ENCODE results near the gene SOWAHC. TPM values are rescaled to one million over a fixed set of nuclear protein-coding genes. Genes with fewer than 3 reads are reported as not detected.
"Not testable (repeated sequence)": the region's sequence is repeated elsewhere in the genome, so short reads cannot be mapped to it uniquely, and the experiment has no call there.

Gene SOWAHC
- total RNA-seq, 1 donor from 2014 or later: 19.9 TPM

DNA sequence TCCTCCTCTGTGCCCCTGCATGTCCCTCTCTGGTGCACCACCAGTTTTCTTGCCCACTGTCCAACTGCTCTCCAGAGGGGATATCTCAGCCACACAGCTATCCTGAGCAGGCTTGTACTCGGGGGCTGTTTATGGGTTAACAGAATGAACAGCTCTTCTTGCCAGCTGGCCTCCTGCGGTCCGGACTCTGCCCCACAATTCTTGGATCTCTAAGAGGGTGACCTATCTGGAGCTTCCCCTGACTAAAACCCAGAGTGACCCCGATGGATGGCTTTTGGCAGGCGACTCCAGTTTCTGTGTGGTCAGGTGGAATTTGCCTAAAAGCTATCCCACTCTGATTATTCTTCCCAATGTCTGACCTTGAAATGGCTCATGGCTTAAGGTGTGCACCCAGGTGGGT lies 9.1 kb downstream of the SOWAHC start:
- H3K4me3 ChIP-seq: no peak overlapping the region
- no peaks in the 10 kb centered on the region for H3K4me1 ChIP-seq
- no peak for ATAC-seq
- no peaks in the 10 kb centered on the region for H3K27me3 ChIP-seq
- no peaks in the 10 kb centered on the region for H3K9me3 ChIP-seq
- no peak for DNase-seq
- H3K27ac ChIP-seq: no peak overlapping the region
- intact Hi-C loops (cut with DNase I): no loop called here
- TF ChIP-seq, protein P1, sequence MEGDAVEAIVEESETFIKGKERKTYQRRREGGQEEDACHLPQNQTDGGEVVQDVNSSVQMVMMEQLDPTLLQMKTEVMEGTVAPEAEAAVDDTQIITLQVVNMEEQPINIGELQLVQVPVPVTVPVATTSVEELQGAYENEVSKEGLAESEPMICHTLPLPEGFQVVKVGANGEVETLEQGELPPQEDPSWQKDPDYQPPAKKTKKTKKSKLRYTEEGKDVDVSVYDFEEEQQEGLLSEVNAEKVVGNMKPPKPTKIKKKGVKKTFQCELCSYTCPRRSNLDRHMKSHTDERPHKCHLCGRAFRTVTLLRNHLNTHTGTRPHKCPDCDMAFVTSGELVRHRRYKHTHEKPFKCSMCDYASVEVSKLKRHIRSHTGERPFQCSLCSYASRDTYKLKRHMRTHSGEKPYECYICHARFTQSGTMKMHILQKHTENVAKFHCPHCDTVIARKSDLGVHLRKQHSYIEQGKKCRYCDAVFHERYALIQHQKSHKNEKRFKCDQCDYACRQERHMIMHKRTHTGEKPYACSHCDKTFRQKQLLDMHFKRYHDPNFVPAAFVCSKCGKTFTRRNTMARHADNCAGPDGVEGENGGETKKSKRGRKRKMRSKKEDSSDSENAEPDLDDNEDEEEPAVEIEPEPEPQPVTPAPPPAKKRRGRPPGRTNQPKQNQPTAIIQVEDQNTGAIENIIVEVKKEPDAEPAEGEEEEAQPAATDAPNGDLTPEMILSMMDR (IDR thresholded peaks at IDR 0.05): no peak
- peaks cover 4% of the 10 kb centered on the region for H3K36me3 ChIP-seq

DNA sequence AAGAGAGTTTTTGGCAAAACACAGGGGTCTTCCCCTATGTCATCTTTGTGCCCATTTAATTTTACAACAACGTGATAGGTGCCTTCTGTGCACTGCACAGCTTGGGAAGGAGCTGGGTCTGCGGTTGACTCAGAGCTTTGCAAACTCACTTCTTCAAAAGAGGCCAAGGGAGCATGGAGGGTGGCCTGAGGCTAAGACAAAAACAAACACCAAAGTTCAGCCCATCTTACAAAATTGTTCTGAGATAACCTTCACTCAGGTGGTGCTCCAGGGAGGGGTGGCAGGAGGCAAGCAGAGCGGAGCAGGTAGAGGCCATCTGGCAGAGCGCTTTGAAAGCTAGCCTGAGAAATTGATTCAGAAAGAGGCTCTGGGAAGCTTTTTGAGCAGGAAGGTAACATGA lies 9.8 kb downstream of the SOWAHC start:
- Histone ChIP-seq H3K36me3 (peaks cover 2% of the 10 kb centered on the region), H3K9me3 (no peaks in the 10 kb centered on the region), H3K4me1 (no peaks in the 10 kb centered on the region), H3K4me3 (no peak overlapping the region), H3K27ac (no peak overlapping the region), H3K27me3 (no peaks in the 10 kb centered on the region)
- no peak for DNase-seq
- ATAC-seq: no peak
- TF ChIP-seq, protein P1 (IDR thresholded peaks at IDR 0.05): no peak
- intact Hi-C loops (cut with DNase I): no loop called here

DNA sequence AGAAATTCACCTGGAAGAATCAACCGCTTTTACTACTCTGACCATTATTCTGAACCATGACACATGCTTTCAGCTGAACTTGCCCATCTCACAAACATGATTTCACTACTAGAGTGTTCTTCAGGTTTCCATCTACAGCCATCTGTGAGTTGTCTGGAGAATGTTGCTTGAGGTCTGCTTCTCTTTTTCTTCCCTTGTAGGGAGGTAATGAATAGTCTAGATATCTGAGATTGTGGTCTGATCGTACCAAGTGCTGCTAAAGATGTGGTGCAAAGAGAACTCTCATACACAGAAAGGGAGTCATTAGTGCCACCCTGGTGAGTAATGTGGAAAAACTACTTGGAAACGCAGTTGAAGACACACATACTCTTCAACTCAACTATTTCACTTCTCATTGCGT lies 10.2 kb downstream of the SOWAHC start:
- ATAC-seq (no peak), DNase-seq (no peak)
- Histone ChIP-seq H3K27ac (no peak overlapping the region), H3K27me3 (no peaks in the 10 kb centered on the region), H3K36me3 (no peaks in the 10 kb centered on the region), H3K9me3 (no peaks in the 10 kb centered on the region), H3K4me3 (no peak overlapping the region), H3K4me1 (no peaks in the 10 kb centered on the region)
- TF ChIP-seq, protein P1 (IDR thresholded peaks at IDR 0.05): no peak
- intact Hi-C loops (cut with DNase I): no loop called here

DNA sequence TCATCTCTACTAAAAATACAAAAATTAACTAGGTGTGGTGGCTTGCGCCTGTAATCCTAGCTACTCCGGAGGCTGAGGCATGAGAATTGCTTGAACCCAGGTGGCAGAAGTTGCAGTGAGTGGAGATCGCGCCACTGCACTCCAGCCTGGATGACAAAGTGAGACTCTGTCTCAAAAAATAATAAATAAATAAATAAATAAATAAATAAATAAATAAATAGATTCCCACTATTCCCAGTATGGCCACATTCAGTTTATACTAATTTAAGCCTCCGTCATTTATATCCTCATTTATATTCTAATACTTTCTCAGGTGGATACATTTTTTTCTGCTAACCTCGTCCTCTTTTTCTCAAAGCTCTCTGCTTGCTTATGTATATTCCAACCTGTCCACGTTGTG lies 14.2 kb downstream of the SOWAHC start:
- H3K27me3 ChIP-seq; DNase-seq; H3K27ac ChIP-seq; H3K36me3 ChIP-seq; H3K4me3 ChIP-seq; ATAC-seq; H3K9me3 ChIP-seq; intact Hi-C loops (cut with DNase I); H3K4me1 ChIP-seq: not testable (repeated sequence)

DNA sequence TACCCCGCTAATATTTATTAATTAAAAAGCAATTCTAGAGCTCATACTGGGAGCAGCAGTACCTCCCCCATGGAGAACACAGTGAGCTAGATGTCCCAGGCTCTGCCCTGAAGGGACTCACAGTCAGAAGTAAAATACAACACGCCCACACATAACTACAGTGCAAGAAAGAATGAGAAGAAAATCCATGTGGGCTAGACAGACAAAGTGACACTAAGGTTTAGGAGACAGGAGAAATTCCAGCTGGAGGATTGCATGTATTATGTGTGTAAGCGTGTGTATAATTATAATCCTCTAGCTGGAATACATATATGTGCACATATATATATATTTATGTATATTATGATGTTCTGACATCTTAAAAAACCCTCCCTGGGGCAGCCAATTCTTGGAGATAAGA lies 15.7 kb downstream of the SOWAHC start:
- DNase-seq: no peak
- H3K4me3 ChIP-seq: no peak overlapping the region
- H3K36me3 ChIP-seq: no peaks in the 10 kb centered on the region
- no peak overlapping the region for H3K27ac ChIP-seq
- TF ChIP-seq, protein P1 (IDR thresholded peaks at IDR 0.05): no peak
- intact Hi-C loops (cut with DNase I): no loop called here
- H3K9me3 ChIP-seq: no peaks in the 10 kb centered on the region
- no peak for ATAC-seq
- no peaks in the 10 kb centered on the region for H3K4me1 ChIP-seq
- H3K27me3 ChIP-seq: no peaks in the 10 kb centered on the region

DNA sequence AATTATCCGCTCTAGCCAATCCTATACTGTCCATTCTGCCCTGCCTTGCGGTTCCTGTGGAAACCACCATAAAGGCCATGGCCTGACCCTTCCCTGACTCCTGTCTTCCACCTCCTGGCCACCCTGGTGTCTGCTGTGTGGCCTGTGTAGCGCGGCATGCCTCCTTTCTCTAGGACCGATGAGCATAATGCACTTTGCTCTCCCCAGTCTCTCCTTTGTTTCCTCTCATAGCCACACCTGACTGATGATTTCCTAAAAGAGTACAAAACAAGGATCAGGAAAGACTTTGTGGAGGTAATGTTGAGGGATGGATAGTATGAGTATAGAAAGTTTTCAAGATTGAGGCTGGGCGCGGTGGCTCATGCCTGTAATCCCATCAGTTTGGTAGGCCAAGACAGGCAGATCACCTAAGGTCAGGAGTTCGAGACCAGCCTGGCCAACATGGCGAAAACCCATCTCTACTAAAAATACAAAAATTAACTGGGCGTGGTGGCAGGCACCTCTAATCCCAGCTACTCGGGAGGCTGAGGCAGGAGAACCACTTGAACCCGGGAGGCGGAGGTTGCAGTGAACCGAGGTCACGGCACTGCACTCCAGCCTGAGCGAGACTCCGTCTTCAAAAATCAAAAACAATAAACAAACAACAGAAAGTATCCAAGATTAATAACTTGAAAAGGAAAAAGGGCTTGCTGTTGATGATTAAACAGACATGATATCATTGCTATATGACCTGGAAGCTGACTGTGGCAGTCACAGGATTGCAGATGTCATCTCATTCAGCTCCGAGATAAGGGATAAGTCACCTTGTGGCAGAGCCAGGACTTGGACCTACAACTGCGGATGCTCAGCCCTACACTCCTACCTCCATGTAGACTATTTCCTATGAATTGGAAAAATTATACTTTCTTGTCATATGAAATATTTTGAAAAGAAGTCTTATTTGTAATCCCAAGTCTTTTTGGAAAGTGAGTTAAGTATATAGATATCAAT lies 16.6 kb downstream of the SOWAHC start:
- ATAC-seq: no peak

More for the DNA sequence above, 16.6 kb downstream of the SOWAHC start:
- H3K27ac ChIP-seq: no peak overlapping the region
- no peak overlapping the region for H3K4me3 ChIP-seq
- TF ChIP-seq, protein P1 (IDR thresholded peaks at IDR 0.05): no peak
- no peak for DNase-seq
- H3K27me3 ChIP-seq: no peaks in the 10 kb centered on the region
- peaks cover 5% of the 10 kb centered on the region for H3K4me1 ChIP-seq
- H3K9me3 ChIP-seq: no peaks in the 10 kb centered on the region
- H3K36me3 ChIP-seq: no peaks in the 10 kb centered on the region
- intact Hi-C loops (cut with DNase I): no loop called here

All from upper lobe of right lung (tissue), 1 donor.